B cell (primary cell): ENCODE data around the gene DCLK1. TPM values are rescaled to one million over a fixed set of nuclear protein-coding genes. Genes with fewer than 3 reads are reported as not detected.

Experiments used
- ATAC-seq: fragments of 200-7000 bp; cut with Tn5 transposase; one replicate; pipeline ENCODE4 v1.10.0; 2021; ENCODE audit warnings: low read depth, mild to moderate bottlenecking, moderate number of reproducible peaks, moderate library complexity
- CTCF ChIA-PET: fragments of 350-600 bp; sonication (Branson Sonifier 250); formaldehyde crosslinking; loops from one replicate; lab custom pipeline; 2021; ENCODE audit warnings: antibody characterized with exemption, inconsistent platforms; lab: Charles Lee
- POLR2A ChIA-PET: fragments of 350-600 bp; sonication (Branson Sonifier 250); formaldehyde crosslinking; loops from one replicate; lab custom pipeline; 2021; ENCODE audit warnings: antibody characterized with exemption; lab: Charles Lee
- DNase-seq: peaks from one replicate; pipeline ENCODE4 v3.0.0; 2013
- H2AFZ ChIP-seq: 2 replicates; pipeline ENCODE4 v1.6.1; 2012; ENCODE audit warnings: mild to moderate bottlenecking, low read depth, low read length; ENCODE audit not compliant: insufficient read depth, poor library complexity, severe bottlenecking
- H3K27ac ChIP-seq, 2 donors: 1 replicate in 1 of 2; 2 replicates in 1 of 2; pipeline ENCODE4 v1.5.1; 2012 to 2013; ENCODE audit warnings: low read length in 2 of 2, mild to moderate bottlenecking in 2 of 2, moderate library complexity in 1 of 2
- H3K27me3 ChIP-seq, 4 experiments: fragments of 200-600 bp in 1 of 4; sonication (generic) in 1 of 4; replicated peaks in 1 of 4; 1 replicate in 2 of 4; 2 replicates in 2 of 4; pipeline versions ENCODE4 v1.6.1 to v1.7.0; 2013 to 2016; ENCODE audit warnings: low read length in 3 of 4, mild to moderate bottlenecking in 2 of 4, mixed read lengths in 1 of 4, moderate library complexity in 1 of 4; ENCODE audit not compliant: insufficient read depth in 4 of 4, control insufficient read depth in 3 of 4; ENCODE audit errors: control extremely low read depth in 1 of 4
- H3K36me3 ChIP-seq, 2 experiments: replicated peaks in 1 of 2; 1 replicate in 1 of 2; 2 replicates in 1 of 2; pipeline versions ENCODE4 v1.6.1 to v1.7.1; 2013; ENCODE audit warnings: low read length in 1 of 2; ENCODE audit not compliant: insufficient read depth in 2 of 2, control insufficient read depth in 1 of 2; ENCODE audit errors: control extremely low read depth in 1 of 2, extremely low read depth in 1 of 2
- H3K4me1 ChIP-seq, 2 donors: fragments of 200-600 bp in 1 of 2; sonication (generic) in 1 of 2; 1 replicate in 1 of 2; 2 replicates in 1 of 2; pipeline versions ENCODE4 v1.5.1 to v1.6.1; 2013 to 2017; ENCODE audit warnings: low read length in 2 of 2; ENCODE audit not compliant: control insufficient read depth in 2 of 2, insufficient read depth in 2 of 2
- H3K4me2 ChIP-seq: replicated peaks from 2 replicates; pipeline ENCODE3; 2012; ENCODE audit warnings: mild to moderate bottlenecking, low read depth, low read length; ENCODE audit not compliant: poor library complexity, severe bottlenecking
- H3K4me3 ChIP-seq, 5 experiments: fragments of 200-600 bp in 1 of 5; sonication (generic) in 1 of 5; 1 replicate in 3 of 5; 2 replicates in 2 of 5; pipeline versions ENCODE4 v1.5.1 to v1.7.0; 2011 to 2016; ENCODE audit warnings: low read length in 4 of 5, mild to moderate bottlenecking in 4 of 5, low read depth in 2 of 5, control low read depth in 1 of 5, moderate library complexity in 1 of 5; ENCODE audit not compliant: insufficient read depth in 1 of 5; ENCODE audit errors: control extremely low read depth in 1 of 5, extremely low read depth in 1 of 5
- H3K79me2 ChIP-seq: fragments of 200-600 bp; sonication (generic); one replicate; pipeline ENCODE4 v1.6.0; 2016; ENCODE audit warnings: low read length; ENCODE audit not compliant: control insufficient read depth, insufficient read depth
- H3K9ac ChIP-seq: fragments of 200-600 bp; sonication (generic); 2 replicates; pipeline ENCODE4 v1.6.1; 2017; ENCODE audit warnings: mild to moderate bottlenecking, low read length, moderate library complexity
- H3K9me3 ChIP-seq, 3 donors: one replicate each; pipeline versions ENCODE4 v1.6.1 to v1.7.1; 2013; ENCODE audit warnings: low read length in 2 of 3; ENCODE audit not compliant: control insufficient read depth in 2 of 3, insufficient read depth in 1 of 3; ENCODE audit errors: control extremely low read depth in 1 of 3
- H4K20me1 ChIP-seq: 2 replicates; pipeline ENCODE4 v1.6.0; 2012; ENCODE audit warnings: mild to moderate bottlenecking, low read length; ENCODE audit not compliant: insufficient read depth, control insufficient read depth, poor library complexity, severe bottlenecking
- H3K27ac Mint-ChIP-seq: one replicate; pipeline ENCODE4 v1.8.0; 2021; ENCODE audit warnings: mixed read lengths
- H3K27me3 Mint-ChIP-seq: one replicate; pipeline ENCODE4 v1.8.0; 2021; ENCODE audit warnings: mixed read lengths
- H3K4me1 Mint-ChIP-seq: one replicate; pipeline ENCODE4 v1.8.0; 2021; ENCODE audit warnings: mixed read lengths
- H3K4me3 Mint-ChIP-seq: one replicate; pipeline ENCODE4 v1.8.0; 2021; ENCODE audit warnings: mixed read lengths
- H3K9me3 Mint-ChIP-seq: one replicate; pipeline ENCODE4 v1.8.0; 2022; ENCODE audit warnings: mixed read lengths; ENCODE audit not compliant: insufficient read depth
- CTCF ChIP-seq: fragments of 200-600 bp; IDR thresholded peaks from one replicate; pipeline ENCODE4 v1.8.0; 2022; ENCODE audit warnings: antibody characterized with exemption, mild to moderate bottlenecking
- EZH2 ChIP-seq: IDR thresholded peaks from 2 replicates; pipeline ENCODE4 v1.6.1; 2012; ENCODE audit warnings: borderline replicate concordance, low read depth, mild to moderate bottlenecking, moderate library complexity, low read length; ENCODE audit not compliant: insufficient read depth, poor library complexity, severe bottlenecking
- WGBS: methylation state at CpG from one replicate; pipeline ENCODE4 v1.1.5; 2013; ENCODE audit warnings: missing lambda C conversion rate; ENCODE audit not compliant: insufficient coverage; 5-methylcytosine and 5-hydroxymethylcytosine counted together
- intact Hi-C: fragments of 100-400 bp; cut with micrococcal nuclease; formaldehyde crosslinking; loops from one replicate; pipeline ENCODE4 v1.10.0; 2022
- polyA plus RNA-seq: library from polyadenylated mRNA; depleted of rRNA; stranded (reverse); fragments of >200 nt; gene quantifications from 2 replicates; pipeline ENCODE4 v1.2.3, GENCODE V29; 2012
- total RNA-seq, 2 donors: library from RNA; stranded (reverse); fragments of 120-200 nt in 1 of 2; gene quantifications; 1 replicate in 1 of 2; 2 replicates in 1 of 2; pipeline versions ENCODE4 v1.2.3 to v1.2.4, GENCODE V29; 2013 to 2022

Gene DCLK1
- total and polyA plus RNA-seq, 2 donors (not counting 1 experiment from before 2014, with no cell fraction given) = not detected

- no peak overlapping the region for H3K4me2 ChIP-seq
- H3K36me3 ChIP-seq = no peaks in the 10 kb centered on the region
- H3K9ac ChIP-seq = no peak overlapping the region
- no peaks in the 10 kb centered on the region for H3K9me3 ChIP-seq
- no peak for ATAC-seq
- H3K27me3 ChIP-seq = no peaks in the 10 kb centered on the region
- intact Hi-C loops = no loop called here
- Mint-ChIP-seq H3K4me1 (no peaks in the 10 kb centered on the region), H3K9me3 (no peaks in the 10 kb centered on the region), H3K27ac (no peak overlapping the region), H3K4me3 (no peak overlapping the region), H3K27me3 (no peaks in the 10 kb centered on the region)
- ChIA-PET POLR2A (no interaction called here), CTCF (no interaction called here)
- TF ChIP-seq CTCF (no peak), EZH2 (no peak)
- no peaks in the 10 kb centered on the region for H3K4me1 ChIP-seq
- DNase-seq = no peak
- H3K27ac ChIP-seq = no peak overlapping the region
- H3K4me3 ChIP-seq = no peak overlapping the region
- no peaks in the 10 kb centered on the region for H4K20me1 ChIP-seq
- H3K79me2 ChIP-seq = no peaks in the 10 kb centered on the region
- H2AFZ ChIP-seq = no peak overlapping the region
These were observed 337.4 kb downstream of the DCLK1 start for GRCh38 chr13:35793823-35794222.

GRCh38 chr13:35792911-35793310, 338.3 kb downstream of the DCLK1 start:
- no peaks in the 10 kb centered on the region for H3K9me3 ChIP-seq
- no peak overlapping the region for H3K9ac ChIP-seq
- H3K36me3 ChIP-seq = no peaks in the 10 kb centered on the region
- intact Hi-C loops = no loop called here
- no peaks in the 10 kb centered on the region for H4K20me1 ChIP-seq
- H3K27ac ChIP-seq = no peak overlapping the region
- H3K79me2 ChIP-seq = no peaks in the 10 kb centered on the region
- TF ChIP-seq EZH2 (no peak), CTCF (no peak)
- no CpG with 5 or more reads among the region's 2 CpGs for WGBS
- Mint-ChIP-seq H3K4me3 (no peak overlapping the region), H3K27ac (no peak overlapping the region), H3K9me3 (no peaks in the 10 kb centered on the region), H3K4me1 (no peaks in the 10 kb centered on the region), H3K27me3 (no peaks in the 10 kb centered on the region)
- ChIA-PET POLR2A (no interaction called here), CTCF (no interaction called here)
- H2AFZ ChIP-seq = no peak overlapping the region
- DNase-seq (no peak), ATAC-seq (no peak)
- no peak overlapping the region for H3K4me2 ChIP-seq
- H3K4me1 ChIP-seq = no peaks in the 10 kb centered on the region
- H3K27me3 ChIP-seq = no peaks in the 10 kb centered on the region
- no peak overlapping the region for H3K4me3 ChIP-seq
